Measurements from ENCODE around the gene RSAD2. TPM values are rescaled to one million over a fixed set of nuclear protein-coding genes. Genes with fewer than 3 reads are reported as not detected.

The RSAD2 gene
- polyA plus RNA-seq, 1 donor from 2014 or later = 1.2 TPM

- no peak for TF ChIP-seq CTCF (IDR thresholded peaks at IDR 0.05; ENCODE audit: poor library complexity, severe bottlenecking)
- no peak for TF ChIP-seq SMC3 (conservative IDR thresholded peaks at IDR 0.05; ENCODE audit: poor library complexity)
- TF ChIP-seq EZH2 (IDR thresholded peaks at IDR 0.05; ENCODE audit: borderline replicate concordance, insufficient read depth, low read length, poor library complexity, severe bottlenecking) = no peak
- TF ChIP-seq POLR2AphosphoS5 (IDR thresholded peaks at IDR 0.05) = no peak
- no peak for TF ChIP-seq MXI1 (conservative IDR thresholded peaks at IDR 0.05; ENCODE audit: poor library complexity, severe bottlenecking)
- no peak for TF ChIP-seq REST (IDR thresholded peaks at IDR 0.05; ENCODE audit: borderline replicate concordance)
- no peak for TF ChIP-seq RAD21 (conservative IDR thresholded peaks at IDR 0.05)
- TF ChIP-seq EP300 (conservative IDR thresholded peaks at IDR 0.05; ENCODE audit: poor library complexity, severe bottlenecking) = no peak
- no peak for TF ChIP-seq TAF1 (IDR thresholded peaks at IDR 0.05; ENCODE audit: low read depth)
- no peaks in the 10 kb centered on the region for H3F3A ChIP-seq (ENCODE audit: insufficient read depth, low read length, poor library complexity, severe bottlenecking)
- no peaks in the 10 kb centered on the region for H3K36me3 ChIP-seq (ENCODE audit: insufficient read depth, low read length)
- no peaks in the 10 kb centered on the region for H3K79me2 ChIP-seq (replicated peaks; ENCODE audit: insufficient read depth, low read length)
- no peak overlapping the region for H3K27ac ChIP-seq (ENCODE audit: low read length)
- no peaks in the 10 kb centered on the region for H3K9me3 ChIP-seq (ENCODE audit: low read length)
- H3K4me2 ChIP-seq (ENCODE audit: low read length) = no peak overlapping the region
- H3K9ac ChIP-seq (ENCODE audit: low read length) = no peak overlapping the region
- H2AFZ ChIP-seq (ENCODE audit: low read depth, low read length) = no peak overlapping the region
- no peaks in the 10 kb centered on the region for H3K9me2 ChIP-seq (ENCODE audit: insufficient read depth, low read length)
- no peaks in the 10 kb centered on the region for H3K27me3 ChIP-seq (ENCODE audit: insufficient read depth, low read depth, low read length)
- no peaks in the 10 kb centered on the region for H4K20me1 ChIP-seq (ENCODE audit: insufficient read depth)
- H3K4me3 ChIP-seq (ENCODE audit: low read length) = no peak overlapping the region
Measured at GRCh38 chr2:6874032-6874431, 3.5 kb upstream of the RSAD2 start.

- Histone ChIP-seq H3K27me3 (ENCODE audit: insufficient read depth, low read depth, low read length) (no peaks in the 10 kb centered on the region), H3K4me3 (ENCODE audit: low read length) (no peak overlapping the region), H2AFZ (ENCODE audit: low read depth, low read length) (no peak overlapping the region), H3K79me2 (replicated peaks; ENCODE audit: insufficient read depth, low read length) (no peaks in the 10 kb centered on the region), H3K9me3 (ENCODE audit: low read length) (no peaks in the 10 kb centered on the region), H3K4me2 (ENCODE audit: low read length) (no peak overlapping the region), H3F3A (ENCODE audit: insufficient read depth, low read length, poor library complexity, severe bottlenecking) (no peaks in the 10 kb centered on the region), H3K27ac (ENCODE audit: low read length) (no peak overlapping the region), H3K36me3 (ENCODE audit: insufficient read depth, low read length) (no peaks in the 10 kb centered on the region), H3K9ac (ENCODE audit: low read length) (no peak overlapping the region), H3K9me2 (ENCODE audit: insufficient read depth, low read length) (no peaks in the 10 kb centered on the region), H4K20me1 (ENCODE audit: insufficient read depth) (no peaks in the 10 kb centered on the region)
- TF ChIP-seq REST (IDR thresholded peaks at IDR 0.05; ENCODE audit: borderline replicate concordance) = no peak
- no peak for TF ChIP-seq CTCF (IDR thresholded peaks at IDR 0.05; ENCODE audit: poor library complexity, severe bottlenecking)
- no peak for TF ChIP-seq TAF1 (IDR thresholded peaks at IDR 0.05; ENCODE audit: low read depth)
- TF ChIP-seq POLR2AphosphoS5 (IDR thresholded peaks at IDR 0.05) = no peak
- TF ChIP-seq SMC3 (conservative IDR thresholded peaks at IDR 0.05; ENCODE audit: poor library complexity) = no peak
- no peak for TF ChIP-seq MXI1 (conservative IDR thresholded peaks at IDR 0.05; ENCODE audit: poor library complexity, severe bottlenecking)
- TF ChIP-seq RAD21 (conservative IDR thresholded peaks at IDR 0.05) = no peak
Measured at GRCh38 chr2:6876309-6876708, 1.3 kb upstream of the RSAD2 start.

Data from neural cell (in vitro differentiated cells).